Pulmonary artery endothelial cell (primary cell): Measurements from ENCODE around the gene CTSF. TPM values are rescaled to one million over a fixed set of nuclear protein-coding genes. Genes with fewer than 3 reads are reported as not detected.
"Not testable (repeated sequence)": the region's sequence is repeated elsewhere in the genome, so short reads cannot be mapped to it uniquely, and the experiment has no call there.

Experiments used
- DNase-seq: peaks from one replicate; pipeline ENCODE4 v3.0.0-alpha.2; 2011; ENCODE audit warnings: low read depth, low spot score
- total RNA-seq: library from RNA; depleted of rRNA; stranded (reverse); fragments of >200 nt; gene quantifications from 2 replicates; pipeline ENCODE4 v1.2.3, GENCODE V29; 2014

CTSF gene
- total RNA-seq = 20.4 TPM in 2 replicates

GRCh38 chr11:66568124-66568916 is at the start of gene CTSF:
Gene CTSF, minus strand, starts transcription at chr11:66568606. Its CDS starts 120 bp downstream, at chr11:66568486.
- peak; percentile 26 for DNase-seq

GRCh38 chr11:66617155-66617834 is 48.9 kb upstream of the CTSF start:
- no peak for DNase-seq

DNA sequence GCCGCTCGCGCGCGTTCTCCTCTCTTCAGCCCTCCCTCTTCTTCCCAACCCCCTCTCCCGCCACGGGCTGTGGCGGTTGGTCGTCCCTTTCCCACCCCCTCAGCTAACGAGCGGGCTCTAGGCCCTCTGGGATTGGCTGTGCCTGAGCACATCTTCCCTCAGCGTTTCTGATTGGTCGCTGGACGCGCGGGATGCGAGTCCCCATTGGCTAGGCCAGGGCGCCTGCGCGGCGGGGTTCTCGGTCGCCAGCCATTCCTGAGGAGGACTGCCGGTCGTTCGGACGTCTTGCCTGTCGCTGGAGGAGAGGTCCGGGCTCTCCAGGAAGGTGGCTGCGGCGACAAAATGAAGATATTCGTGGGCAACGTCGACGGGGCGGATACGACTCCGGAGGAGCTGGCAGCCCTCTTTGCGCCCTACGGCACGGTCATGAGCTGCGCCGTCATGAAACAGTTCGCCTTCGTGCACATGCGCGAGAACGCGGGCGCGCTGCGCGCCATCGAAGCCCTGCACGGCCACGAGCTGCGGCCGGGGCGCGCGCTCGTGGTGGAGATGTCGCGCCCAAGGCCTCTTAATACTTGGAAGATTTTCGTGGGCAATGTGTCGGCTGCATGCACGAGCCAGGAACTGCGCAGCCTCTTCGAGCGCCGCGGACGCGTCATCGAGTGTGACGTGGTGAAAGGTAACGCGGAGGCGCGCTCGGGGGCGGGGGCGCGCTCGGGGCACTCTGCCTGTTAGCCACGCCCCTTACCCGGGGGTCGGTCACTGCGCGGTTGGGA is 48.2 kb upstream of the CTSF start, which contains the start of gene RBM14:
TSS of gene RBM14 (plus strand) at position 252 of the 776 bp plus-strand sequence. CDS start at position 343, 91 bp downstream.
- peak; percentile 98 for DNase-seq

GRCh38 chr11:66614073-66614472 is 45.7 kb upstream of the CTSF start:
- no peak for DNase-seq

DNA sequence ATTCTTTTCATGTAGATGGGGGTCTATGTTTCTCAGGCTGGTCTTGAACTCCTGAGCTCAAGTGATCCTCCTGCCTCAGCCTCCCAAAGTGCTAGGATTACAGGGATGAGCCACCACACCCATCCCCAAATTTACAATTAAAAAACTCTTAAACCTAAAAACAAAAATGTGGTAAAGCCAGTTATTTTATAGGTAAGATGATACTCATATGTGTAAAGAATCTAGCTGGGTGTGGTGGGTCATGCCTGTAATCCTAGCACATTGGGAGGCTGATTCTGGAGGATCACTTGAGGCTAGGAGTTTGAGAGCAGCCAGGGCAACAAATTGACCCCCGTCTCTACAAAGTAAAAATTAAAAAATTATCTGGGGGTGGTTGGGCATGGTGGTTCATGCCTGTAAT is 44.1 kb upstream of the CTSF start:
- no peak for DNase-seq

DNA sequence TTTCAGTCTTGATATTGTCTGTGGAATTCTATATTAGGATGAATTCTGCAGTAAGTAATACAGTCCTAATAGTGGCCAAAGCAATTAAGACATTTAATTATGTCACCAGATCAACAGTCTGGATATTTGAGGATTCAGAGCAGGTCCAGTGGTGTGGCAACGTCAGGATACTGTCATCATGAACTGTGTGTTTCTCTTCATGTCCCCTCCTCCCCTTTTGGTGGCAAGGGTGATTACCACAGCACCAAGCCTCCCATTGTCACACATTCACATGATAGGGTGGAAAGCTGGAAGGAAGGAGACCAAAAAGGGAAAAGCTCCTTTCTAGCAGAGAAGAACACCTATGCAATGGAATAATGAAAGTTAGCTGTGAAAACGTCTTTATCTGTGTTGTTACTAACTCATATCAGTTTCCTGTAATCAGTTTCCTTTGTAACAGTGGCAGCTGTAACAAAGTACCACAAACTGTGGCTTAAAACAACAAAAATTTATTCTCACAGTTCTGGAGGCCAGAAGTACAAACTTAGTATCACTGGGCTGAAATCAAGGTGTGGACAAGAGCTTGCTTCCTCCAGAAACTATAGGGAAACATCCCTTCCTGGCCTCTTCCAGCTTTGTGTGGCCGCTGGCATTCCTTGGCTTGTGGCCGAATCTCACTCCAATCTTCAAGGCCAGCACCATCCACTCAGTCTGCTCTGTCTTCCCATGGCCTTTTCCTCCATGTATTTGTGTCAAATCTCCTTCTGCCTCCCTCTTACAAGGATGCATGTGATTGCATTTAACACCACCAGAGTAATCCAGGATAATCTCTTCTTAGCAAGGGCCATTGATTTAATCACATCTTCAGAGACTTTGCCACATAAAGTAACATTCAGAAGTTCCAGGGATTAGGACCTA is 41.6 kb upstream of the CTSF start:
- DNase-seq = no peak

DNA sequence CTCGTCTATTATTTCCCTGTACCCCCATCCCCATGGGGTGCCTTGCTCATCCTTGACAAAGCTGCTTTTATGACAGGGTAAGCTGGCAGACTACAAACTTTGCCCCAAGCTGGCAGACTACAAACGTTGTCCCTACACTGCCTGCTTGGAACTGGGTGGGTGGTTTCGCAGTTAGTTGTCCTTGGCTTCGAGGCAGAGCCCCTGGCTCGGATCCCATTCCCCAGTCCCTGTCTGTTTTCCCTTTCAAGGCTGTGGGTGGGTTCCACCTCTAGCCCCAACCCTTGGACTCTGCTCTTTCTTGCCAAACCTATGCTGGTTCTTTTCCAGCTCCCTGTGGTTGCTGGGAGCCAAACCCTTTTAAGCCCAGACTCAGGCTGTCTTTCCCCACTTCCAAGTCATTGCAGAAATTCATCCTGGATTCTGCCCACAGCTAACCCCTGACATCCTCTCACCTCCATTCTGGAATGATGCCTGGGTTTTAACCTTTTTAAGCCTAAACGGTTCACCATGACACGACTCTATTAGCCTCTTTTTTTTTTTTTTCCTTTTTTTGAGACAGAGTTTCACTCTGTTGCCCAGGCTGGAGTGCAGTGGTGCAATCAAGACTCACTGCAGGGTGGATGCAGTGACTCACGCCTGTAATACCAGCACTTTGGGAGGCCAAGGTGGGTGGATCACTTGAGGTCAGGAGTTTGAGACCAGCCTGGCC is 38.9 kb upstream of the CTSF start:
- DNase-seq = no peak

- DNase-seq = not testable (repeated sequence)
These were observed 38.2 kb upstream of the CTSF start for GRCh38 chr11:66606608-66607007.

DNA sequence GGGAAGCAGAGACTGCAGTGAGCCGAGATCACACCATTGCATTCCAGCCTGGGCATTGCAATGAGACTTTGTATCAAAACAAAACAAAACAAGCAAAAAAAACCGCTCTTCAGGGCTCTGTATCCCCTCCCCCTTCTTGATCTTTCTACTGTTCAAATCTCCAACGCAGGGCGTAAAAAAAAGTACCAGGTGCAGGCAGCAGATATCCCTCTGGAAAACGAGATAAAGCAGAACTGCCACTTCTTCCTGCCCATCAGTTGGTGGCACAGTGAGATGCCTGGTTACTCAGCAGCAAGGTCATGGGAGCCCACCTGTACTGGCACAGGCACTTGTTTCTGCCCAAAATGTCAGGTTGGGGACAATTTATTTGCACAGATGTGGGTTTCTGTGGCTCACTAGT is 35.7 kb upstream of the CTSF start:
- DNase-seq = no peak

DNA sequence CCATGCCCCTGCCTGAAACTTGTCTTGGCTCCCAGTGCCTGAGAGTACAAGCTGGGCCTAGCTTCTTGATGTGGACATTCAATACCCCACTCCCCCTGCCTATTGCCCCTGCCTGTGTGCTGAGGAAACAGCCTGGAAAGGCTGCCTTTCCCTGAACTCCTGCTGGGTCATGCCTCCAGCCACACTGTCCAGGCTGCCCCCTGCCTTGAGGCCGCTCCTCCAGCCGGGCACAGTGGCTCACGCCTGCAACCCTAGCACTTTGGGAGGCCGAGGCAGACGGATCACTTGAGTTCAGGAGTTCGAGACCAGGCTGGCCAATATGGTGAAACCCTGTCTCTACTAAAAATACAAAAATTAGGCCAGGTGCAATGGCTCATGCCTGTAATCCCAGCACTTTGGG is 34.7 kb upstream of the CTSF start:
- no peak for DNase-seq

GRCh38 chr11:66600631-66601233 is 32.3 kb upstream of the CTSF start:
- no peak for DNase-seq

- DNase-seq = no peak
These were observed 31.8 kb upstream of the CTSF start for GRCh38 chr11:66600219-66600618.

- no peak for DNase-seq
These were observed 30.6 kb upstream of the CTSF start for GRCh38 chr11:66598993-66599392.

GRCh38 chr11:66595245-66595904 is 27.0 kb upstream of the CTSF start:
- no peak for DNase-seq

DNA sequence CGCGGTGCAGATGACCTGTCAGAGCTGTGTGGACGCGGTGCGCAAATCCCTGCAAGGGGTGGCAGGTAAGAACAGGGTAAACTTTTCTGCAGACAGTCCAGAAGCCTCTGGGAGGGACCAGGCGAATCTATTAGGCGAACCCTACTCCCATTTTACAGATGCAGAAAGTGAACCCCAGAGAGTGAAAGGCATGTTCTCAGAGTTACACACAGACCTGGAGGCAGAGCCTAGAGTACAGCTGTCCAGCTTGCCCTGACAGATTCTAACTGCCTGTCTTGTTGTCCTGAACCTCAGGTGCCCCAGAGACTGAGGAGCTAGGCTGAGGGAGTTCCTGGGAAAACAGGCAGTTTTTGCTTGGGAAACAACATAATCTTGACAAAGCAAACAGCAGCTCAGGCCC is 25.2 kb upstream of the CTSF start:
- DNase-seq = no peak

GRCh38 chr11:66593303-66593635 is 24.9 kb upstream of the CTSF start:
- no peak for DNase-seq

GRCh38 chr11:66592457-66593302 is 24.3 kb upstream of the CTSF start, which contains the start of the genes CCDC87 and CCS:
Gene CCDC87, minus strand, starts transcription at chr11:66593063. Its CDS starts 48 bp downstream, at chr11:66593015.
Gene CCS, plus strand, starts transcription at chr11:66593185. Its CDS starts 77 bp downstream, at chr11:66593262.
- peak; percentile 78 for DNase-seq

DNA sequence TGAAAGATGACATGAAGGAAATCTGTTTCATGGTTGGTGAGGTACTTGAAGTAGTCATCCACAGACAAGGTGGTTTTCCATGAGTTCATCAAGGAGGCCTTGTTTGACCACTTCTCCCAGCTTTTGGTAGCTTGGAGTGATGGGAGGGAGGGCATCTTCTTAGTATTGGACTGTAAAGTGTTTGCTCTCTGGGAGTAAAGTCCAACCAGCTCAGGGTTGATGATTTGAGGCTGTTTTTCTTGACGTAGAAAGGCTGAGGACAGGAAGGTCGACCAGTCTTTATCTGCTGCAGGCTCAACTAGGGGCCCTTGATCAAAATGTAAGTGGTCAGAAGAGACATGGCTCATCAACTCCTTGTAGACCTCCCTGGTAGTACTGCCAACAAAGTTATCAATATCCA is 22.8 kb upstream of the CTSF start:
- no peak for DNase-seq
